LNCaP clone FGC (cell line): Measurements from ENCODE around the gene OMA1.
"Not testable (repeated sequence)": the region's sequence is repeated elsewhere in the genome, so short reads cannot be mapped to it uniquely, and the experiment has no call there.

Experiments used
- DNase-seq: peaks from one replicate; pipeline ENCODE4 v3.0.0-alpha.2; 2011; ENCODE audit warnings: low read depth
- H3K4me3 ChIP-seq: 2 replicates; pipeline ENCODE4 v1.5.1; 2011; ENCODE audit warnings: mild to moderate bottlenecking, low read depth, low read length, control low read depth
- CTCF ChIP-seq: IDR thresholded peaks from 2 replicates; pipeline ENCODE4 v1.5.1; 2012; ENCODE audit warnings: mild to moderate bottlenecking; ENCODE audit not compliant: control insufficient read depth, insufficient read depth; ENCODE audit errors: extremely low read depth

Gene OMA1

GRCh38 chr1:58545591-58546519, 671 bp downstream of the OMA1 start:
- 0 out of 2 replicates have a peak, but pooled peaks have one; percentile 3 for TF ChIP-seq CTCF
- peak overlapping the region; percentile 75 for H3K4me3 ChIP-seq
- peak; percentile 65 for DNase-seq

GRCh38 chr1:58543260-58543659, 3.3 kb downstream of the OMA1 start:
- TF ChIP-seq CTCF: no peak
- no peak overlapping the region for H3K4me3 ChIP-seq
- no peak for DNase-seq

GRCh38 chr1:58539553-58539952, 7.0 kb downstream of the OMA1 start:
- TF ChIP-seq CTCF: no peak
- no peak overlapping the region for H3K4me3 ChIP-seq
- DNase-seq: no peak

- no peak overlapping the region for H3K4me3 ChIP-seq
- no peak for TF ChIP-seq CTCF
- no peak for DNase-seq
Observed at GRCh38 chr1:58538821-58539220, 7.7 kb downstream of the OMA1 start.

- H3K4me3 ChIP-seq, DNase-seq: not testable (repeated sequence)
Observed at GRCh38 chr1:58531842-58532241, 14.7 kb downstream of the OMA1 start.

- TF ChIP-seq CTCF: no peak
- DNase-seq: no peak
Observed at GRCh38 chr1:58529284-58529683, 17.2 kb downstream of the OMA1 start.

GRCh38 chr1:58528518-58528917, 18.0 kb downstream of the OMA1 start:
- no peak for DNase-seq
- no peak for TF ChIP-seq CTCF
- H3K4me3 ChIP-seq: no peak overlapping the region

More at GRCh38 chr1:58529284-58529683, 17.2 kb downstream of the OMA1 start:
- H3K4me3 ChIP-seq: no peak overlapping the region
